ENCODE results near the gene AMBRA1.

Gene AMBRA1

GRCh38 chr11:46352063-46352841 is 241.6 kb downstream of the AMBRA1 start:
- peak; percentile 68 for TF ChIP-seq CTCF (IDR thresholded peaks at IDR 0.05; ENCODE audit: low read depth, low read length)

GRCh38 chr11:46351606-46352005 is 242.2 kb downstream of the AMBRA1 start:
- no peak for DNase-seq (ENCODE audit: extremely low read depth, low read depth)
- no peak for TF ChIP-seq CTCF (IDR thresholded peaks at IDR 0.05; ENCODE audit: low read depth, low read length)

More at GRCh38 chr11:46352063-46352841, 241.6 kb downstream of the AMBRA1 start:
- no peak for DNase-seq (ENCODE audit: extremely low read depth, low read depth)

DNA sequence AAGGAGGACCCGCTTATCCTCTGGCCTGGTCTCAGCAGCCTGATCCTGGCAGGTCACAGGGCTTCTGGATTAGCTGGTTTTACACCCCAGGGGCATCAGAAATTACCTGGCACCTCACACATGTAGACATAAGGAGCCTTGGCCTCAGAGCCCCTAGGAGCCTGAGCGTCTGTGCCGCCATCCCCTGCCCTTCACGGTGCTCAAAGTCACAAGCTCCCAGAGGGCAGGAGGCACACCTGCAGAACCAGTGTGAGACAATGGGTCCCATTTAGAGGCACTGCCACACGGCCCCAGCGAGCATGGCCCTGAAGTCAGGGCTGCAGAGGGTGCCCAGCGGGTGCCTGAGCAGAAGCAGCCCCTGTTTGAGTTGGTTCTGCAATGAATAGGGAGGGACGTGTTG is 242.7 kb downstream of the AMBRA1 start:
- TF ChIP-seq CTCF (IDR thresholded peaks at IDR 0.05; ENCODE audit: low read depth, low read length) = no peak

DNA sequence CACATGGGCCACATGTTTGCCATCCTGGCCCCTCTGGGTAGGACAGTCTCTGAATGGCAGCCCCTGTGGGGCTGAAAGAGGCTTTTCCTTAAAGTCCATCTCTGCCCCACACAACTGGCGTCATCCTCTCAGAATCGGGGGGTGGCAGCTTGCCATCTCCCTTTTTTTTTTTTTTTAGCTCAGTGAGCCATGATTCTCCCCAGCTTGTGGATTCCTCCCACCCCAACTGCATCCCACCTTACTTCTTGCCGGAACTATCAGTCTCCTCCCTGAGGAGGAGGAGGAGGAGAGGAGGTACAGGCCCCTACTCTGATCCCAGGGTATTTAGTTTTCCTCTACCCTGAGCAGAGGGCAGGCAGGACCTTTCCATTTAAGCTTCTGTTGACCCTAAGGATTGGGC is 243.1 kb downstream of the AMBRA1 start:
- DNase-seq (ENCODE audit: extremely low read depth, low read depth) = no peak
- no peak for TF ChIP-seq CTCF (IDR thresholded peaks at IDR 0.05; ENCODE audit: low read depth, low read length)

More for the DNA sequence above, 242.7 kb downstream of the AMBRA1 start:
- DNase-seq (ENCODE audit: extremely low read depth, low read depth) = no peak

GRCh38 chr11:46348566-46349401 is 245.0 kb downstream of the AMBRA1 start:
- DNase-seq (ENCODE audit: extremely low read depth, low read depth) = no peak
- TF ChIP-seq CTCF (IDR thresholded peaks at IDR 0.05; ENCODE audit: low read depth, low read length) = no peak

GRCh38 chr11:46347637-46348311 is 246.0 kb downstream of the AMBRA1 start:
- no peak for TF ChIP-seq CTCF (IDR thresholded peaks at IDR 0.05; ENCODE audit: low read depth, low read length)
- DNase-seq (ENCODE audit: extremely low read depth, low read depth) = no peak

Data from AG09319 (cell line).